Measurements from ENCODE around the gene PRPSAP2. TPM values are rescaled to one million over a fixed set of nuclear protein-coding genes. Genes with fewer than 3 reads are reported as not detected.

Gene PRPSAP2
- total and polyA plus RNA-seq, 2 of the 8 experiments (the other 6 are each of a cell fraction or from before 2014, with no cell fraction given) = 28.7 to 50.5 TPM

- Histone ChIP-seq H4K8ac (ENCODE audit: extremely low read depth, insufficient read depth, low read length) (no peak overlapping the region), H3K4ac (replicated peaks; ENCODE audit: insufficient read length, low read depth, low read length) (no peak overlapping the region), H4K20me1 (replicated peaks in 1 of 2; ENCODE audit: control insufficient read depth in 1 of 2, insufficient read depth in 2 of 2, low read length in 2 of 2) (no peaks in the 10 kb centered on the region), H4K91ac (replicated peaks; ENCODE audit: insufficient read length, low read length) (no peak overlapping the region), H3K79me1 (ENCODE audit: low read depth, low read length) (peaks cover 3% of the 10 kb centered on the region; the same call in 1 of the 2 replicates), H3K9ac (replicated peaks in 1 of 4; ENCODE audit: extremely low read depth in 1 of 4, low read depth in 3 of 4, low read length in 3 of 4) (no peak overlapping the region; a peak in 2 of 7 replicates), H3K27me3 (replicated peaks in 1 of 4; ENCODE audit: control insufficient read depth in 3 of 4, extremely low read depth in 1 of 4, insufficient read depth in 3 of 4, low read length in 3 of 4) (no peaks in the 10 kb centered on the region), H3K4me3 (ENCODE audit: extremely low read depth in 1 of 4, insufficient read depth in 2 of 4, low read depth in 3 of 4, low read length in 4 of 4) (no peak overlapping the region), H2BK120ac (replicated peaks; ENCODE audit: low read depth, low read length) (no peak overlapping the region), H3K27ac (ENCODE audit: low read depth, low read length) (no peak overlapping the region), H3K18ac (ENCODE audit: extremely low read depth, low read length) (no peak overlapping the region), H3K56ac (replicated peaks; ENCODE audit: insufficient read length, low read depth, low read length) (no peak overlapping the region), H3K9me3 (ENCODE audit: insufficient read depth in 2 of 2, low read depth in 1 of 2, low read length in 1 of 2) (no peaks in the 10 kb centered on the region), H2AFZ (ENCODE audit: low read length) (no peak overlapping the region), H2BK12ac (ENCODE audit: low read depth, low read length) (no peak overlapping the region), H2BK15ac (ENCODE audit: low read length) (no peak overlapping the region), H3K23me2 (ENCODE audit: low read depth, low read length) (no peaks in the 10 kb centered on the region), H3K36me3 (ENCODE audit: control insufficient read depth in 2 of 4, insufficient read depth in 4 of 4, low read length in 3 of 4) (peaks cover 6 to 19% (median 9%) of the 10 kb centered on the region in 4 experiments; a peak in 6 of 8 replicates), H3K23ac (ENCODE audit: insufficient read length) (no peak overlapping the region), H3K14ac (ENCODE audit: insufficient read length) (no peak overlapping the region), H4K5ac (ENCODE audit: insufficient read length, low read depth, low read length) (no peak overlapping the region), H2AK5ac (ENCODE audit: low read depth, low read length) (no peak overlapping the region), H2BK5ac (ENCODE audit: low read depth, low read length) (no peak overlapping the region), H3K4me2 (ENCODE audit: insufficient read depth in 1 of 2, low read depth in 2 of 2, low read length in 2 of 2) (no peak overlapping the region), H3K79me2 (ENCODE audit: control insufficient read depth in 1 of 2, insufficient read depth in 2 of 2, low read length in 2 of 2) (peaks cover 0 to 7% of the 10 kb centered on the region in 2 experiments; a peak in 1 of 4 replicates), H3K4me1 (replicated peaks in 1 of 4; ENCODE audit: control insufficient read depth in 3 of 4, insufficient read depth in 4 of 4, low read length in 3 of 4) (no peaks in the 10 kb centered on the region), H2BK20ac (ENCODE audit: low read length) (no peak overlapping the region)
- POLR2A ChIA-PET (ENCODE audit: partially characterized antibody) = interaction anchor here (0.6 kb wide), 1 partner anchor 15 kb away, joined by 3 read pairs; no protein-coding TSS in a partner anchor
- 90% methylated on average over 6 of the region's 6 CpGs; no CpG with 5 or more reads in 1 of the 2 experiments for WGBS, 2 experiments (ENCODE audit: extremely low coverage in 1 of 2, insufficient coverage in 1 of 2, insufficient read length in 1 of 2, insufficient replicate concordance in 2 of 2, low coverage in 1 of 2, low lambda C conversion rate in 2 of 2, missing lambda C conversion rate in 1 of 2)
- CTCF ChIA-PET (ENCODE audit: partially characterized antibody) = no interaction called here
- TF ChIP-seq CHD2 (IDR thresholded peaks at IDR 0.05; ENCODE audit: low read length) (no peak), USF2 (IDR thresholded peaks at IDR 0.05; ENCODE audit: low read length) (no peak), RNF2 (IDR thresholded peaks at IDR 0.05; ENCODE audit: borderline replicate concordance, low read depth, low read length, missing control alignments, poor library complexity, severe bottlenecking) (no peak), CBX5 (IDR thresholded peaks at IDR 0.05; ENCODE audit: low read depth, low read length) (no peak), POLR2AphosphoS5 (IDR thresholded peaks at IDR 0.05; ENCODE audit: low read depth, low read length) (no peak), SAP30 (IDR thresholded peaks at IDR 0.05; ENCODE audit: insufficient read depth, insufficient replicate concordance, low read length) (no peak), CTBP2 (IDR thresholded peaks at IDR 0.05; ENCODE audit: borderline replicate concordance, insufficient read depth, insufficient read length, low read length) (no peak)
- TF ChIP-seq, protein P1, sequence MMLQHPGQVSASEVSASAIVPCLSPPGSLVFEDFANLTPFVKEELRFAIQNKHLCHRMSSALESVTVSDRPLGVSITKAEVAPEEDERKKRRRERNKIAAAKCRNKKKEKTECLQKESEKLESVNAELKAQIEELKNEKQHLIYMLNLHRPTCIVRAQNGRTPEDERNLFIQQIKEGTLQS (IDR thresholded peaks at IDR 0.05; ENCODE audit: insufficient read depth, low read depth, low read length) = no peak
- FAIRE-seq = no peak
- no peak for DNase-seq (ENCODE audit: low read depth in 1 of 2, low spot score in 2 of 2)
Observed at GRCh38 chr17:18919963-18920362, 62.0 kb downstream of the PRPSAP2 start.

All from H1 (cell line).